Right ventricle myocardium inferior (tissue), 1 donor: Measurements from ENCODE around the gene GNAS. TPM values are rescaled to one million over a fixed set of nuclear protein-coding genes. Genes with fewer than 3 reads are reported as not detected.
A peak's percentile ranks its signal among the peaks of the same experiment; 100 is the strongest.
"Not testable (repeated sequence)": the region's sequence is repeated elsewhere in the genome, so short reads cannot be mapped to it uniquely, and the experiment has no call there.

Experiments used
- ATAC-seq: fragments of 200-7000 bp; cut with Tn5 transposase; one replicate; pipeline ENCODE4 v1.9.1; 2020; ENCODE audit warnings: mild to moderate bottlenecking, moderate library complexity
- DNase-seq: peaks from one replicate; pipeline ENCODE4 v3.0.0; 2021; ENCODE audit errors: missing footprints
- intact Hi-C: fragments of 100-400 bp; cut with DNase I; formaldehyde crosslinking; loops from one replicate; pipeline ENCODE4 v1.11.0; 2022
- total RNA-seq: library from RNA; stranded (reverse); fragmentation: NEBNext Ultra II Directional; extraction: Animal tissue kit (Norgen Biotek cat#: 25700); gene quantifications from one replicate; pipeline ENCODE4 v1.2.1, GENCODE V29; 2021
- donor health status: DM: no; HTN: yes; CAD: no; lungs with severe emphysema.

The GNAS gene
- total RNA-seq, 1 donor from 2014 or later: 1,475 TPM

DNA sequence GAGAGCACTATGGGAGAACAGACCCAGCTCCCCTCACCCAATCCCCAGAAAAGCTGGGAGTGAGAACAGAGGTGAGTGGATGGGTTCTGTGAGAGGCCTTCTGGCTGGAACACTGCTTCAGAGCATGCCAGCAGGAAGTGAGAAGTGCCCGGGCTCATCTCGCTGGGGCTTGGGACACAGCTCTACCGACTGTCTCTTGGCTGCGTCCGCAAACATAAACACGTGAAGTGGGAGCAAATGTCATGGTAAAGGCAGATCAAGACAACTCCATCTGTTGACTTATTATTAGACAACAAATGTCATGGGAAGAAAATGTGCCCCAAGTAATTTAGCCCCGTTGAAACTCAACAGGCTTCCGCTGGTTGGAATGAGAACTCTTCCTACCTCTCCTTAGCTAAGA lies 27.7 kb upstream of the GNAS start:
- intact Hi-C loops: no loop called here
- ATAC-seq: no peak
- no peak for DNase-seq

DNA sequence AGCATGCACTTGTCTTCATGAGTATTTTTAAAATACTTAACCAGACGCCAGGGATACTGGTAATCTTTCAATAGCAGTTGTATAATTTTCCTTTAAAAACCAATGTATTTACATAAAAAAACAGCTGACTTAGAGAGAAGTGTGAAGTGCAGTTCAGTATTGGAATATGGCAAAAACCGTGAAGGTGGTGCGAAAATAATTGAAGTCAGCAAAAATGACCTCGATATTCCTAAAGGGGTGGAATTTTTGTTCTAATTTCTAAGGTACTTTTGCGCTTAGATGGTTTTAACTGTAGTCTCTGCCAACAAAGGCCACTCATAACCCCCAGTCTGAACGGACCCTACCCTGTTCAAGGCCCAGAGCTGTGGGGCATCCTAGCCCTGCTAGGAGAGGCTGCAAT lies 27.1 kb upstream of the GNAS start:
- intact Hi-C loops: no loop called here

DNA sequence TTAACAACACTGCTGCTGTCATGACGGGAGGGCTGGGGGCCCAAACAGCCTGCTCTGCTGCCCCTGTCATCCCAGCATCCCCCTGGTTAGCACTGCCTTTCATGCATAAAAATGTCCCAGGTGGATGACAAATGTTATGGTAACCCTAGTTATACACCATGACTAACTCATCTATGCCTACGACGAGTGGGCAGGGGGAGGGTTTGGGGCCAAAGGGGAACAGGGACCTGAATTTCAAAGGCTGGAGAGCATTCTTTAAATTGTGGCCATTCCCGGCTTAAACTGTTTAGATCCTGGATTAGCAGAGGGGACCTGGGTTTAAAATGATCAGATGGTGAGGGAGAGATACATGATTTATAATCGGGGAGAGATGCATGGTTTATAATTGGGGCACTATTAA lies 26.2 kb upstream of the GNAS start:
- DNase-seq (no peak), ATAC-seq (no peak)
- intact Hi-C loops: no loop called here

More for the DNA sequence above, 27.1 kb upstream of the GNAS start:
- no peak for ATAC-seq
- no peak for DNase-seq

DNA sequence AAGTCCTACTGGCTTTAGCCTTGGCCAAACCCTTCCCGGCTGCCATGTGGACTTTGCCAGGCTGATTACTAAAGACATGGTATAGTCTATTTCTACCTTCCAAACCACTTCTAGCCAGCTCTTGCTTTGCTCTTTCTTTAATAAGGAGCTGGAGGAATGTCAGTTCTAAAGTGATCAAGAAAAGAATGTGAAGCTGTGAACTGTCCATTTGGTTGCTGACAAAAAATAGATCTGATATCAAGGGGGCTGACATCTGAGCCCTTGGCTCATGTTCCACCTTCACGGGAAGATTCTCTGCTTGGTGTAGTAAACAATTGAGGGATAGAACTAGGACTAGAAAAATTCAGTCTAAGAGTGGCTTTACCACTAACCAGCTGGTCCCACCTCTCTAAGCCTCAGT lies 24.4 kb upstream of the GNAS start:
- DNase-seq (no peak), ATAC-seq (no peak)
- intact Hi-C loops: no loop called here

DNA sequence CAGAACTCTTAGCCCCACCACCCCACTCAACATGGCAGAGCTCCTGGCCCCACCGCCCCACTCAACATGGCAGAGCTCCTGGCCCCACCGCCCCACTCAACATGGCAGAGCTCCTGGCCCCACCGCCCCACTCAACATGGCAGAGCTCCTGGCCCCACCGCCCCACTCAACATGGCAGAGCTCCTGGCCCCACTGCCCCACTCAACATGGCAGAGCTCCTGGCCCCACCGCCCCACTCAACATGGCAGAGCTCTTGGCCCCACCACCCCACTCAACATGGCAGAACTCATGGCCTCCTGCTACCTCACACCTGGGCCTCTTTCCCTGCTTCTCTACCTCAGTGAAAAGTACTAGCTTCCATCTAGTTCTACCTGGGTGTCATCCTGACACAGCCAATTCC lies 23.7 kb upstream of the GNAS start:
- intact Hi-C loops, DNase-seq, ATAC-seq: not testable (repeated sequence)

DNA sequence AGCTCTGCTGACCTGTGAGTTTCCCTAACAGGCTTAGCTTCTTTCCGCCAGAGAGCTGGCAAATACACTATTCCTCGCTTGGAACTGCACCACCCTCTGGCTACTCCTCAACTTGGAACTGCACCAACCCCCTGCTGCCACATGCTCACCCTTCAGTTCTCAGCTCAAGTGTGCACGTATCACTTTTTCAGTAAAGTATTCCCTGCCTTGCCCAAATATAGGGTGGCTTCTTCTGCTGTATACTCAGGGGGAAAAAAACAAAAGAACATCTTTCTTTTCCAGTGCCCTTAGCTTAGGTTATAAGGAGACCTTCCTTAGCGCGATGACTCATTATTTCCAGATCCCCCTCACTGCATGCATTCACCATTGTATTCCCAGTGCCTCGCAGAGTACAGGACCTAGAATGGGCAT lies 23.0 kb upstream of the GNAS start:
- no peak for DNase-seq
- intact Hi-C loops: no loop called here
- ATAC-seq: peak; percentile 87

DNA sequence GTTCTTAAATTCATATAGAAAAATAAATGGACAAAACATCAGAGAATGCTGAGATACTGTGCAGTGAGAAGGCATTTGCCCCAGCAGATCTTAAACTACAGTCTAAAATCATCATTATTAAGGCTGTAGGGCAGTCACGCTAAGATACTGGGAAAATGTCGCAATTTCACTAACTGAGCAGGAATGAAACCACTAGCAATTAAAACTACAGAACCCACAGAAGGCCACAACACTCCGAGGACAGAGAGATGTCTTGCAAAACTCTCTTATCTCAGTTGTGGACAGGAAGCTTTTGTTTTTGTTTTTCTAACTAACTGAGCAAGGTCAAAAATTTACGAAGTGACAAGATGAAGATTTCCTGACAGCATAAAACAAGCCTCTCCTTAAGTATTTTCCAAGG lies 20.1 kb upstream of the GNAS start:
- intact Hi-C loops: no loop called here

DNA sequence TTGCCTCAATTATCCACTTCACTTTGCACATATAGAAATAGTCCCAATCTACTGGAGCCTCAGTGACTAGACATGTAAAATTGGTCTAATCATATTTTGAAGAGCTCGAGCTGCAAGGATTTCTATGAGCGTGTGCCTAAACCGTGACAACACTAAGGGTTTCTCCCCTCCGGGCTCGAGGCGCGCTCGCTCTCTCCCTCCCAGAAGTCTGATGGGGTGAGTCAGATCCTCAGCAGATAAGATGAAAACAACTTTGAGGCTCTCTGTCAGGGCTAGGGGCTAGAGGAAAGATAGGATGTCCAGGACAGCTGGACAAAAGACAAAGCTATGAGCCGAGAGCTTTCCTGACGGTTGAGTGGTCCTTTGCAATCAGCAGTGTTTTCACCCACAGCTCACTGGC lies 18.6 kb upstream of the GNAS start:
- intact Hi-C loops: no loop called here
- ATAC-seq (no peak), DNase-seq (no peak)

More for the DNA sequence above, 20.1 kb upstream of the GNAS start:
- ATAC-seq (no peak), DNase-seq (no peak)

DNA sequence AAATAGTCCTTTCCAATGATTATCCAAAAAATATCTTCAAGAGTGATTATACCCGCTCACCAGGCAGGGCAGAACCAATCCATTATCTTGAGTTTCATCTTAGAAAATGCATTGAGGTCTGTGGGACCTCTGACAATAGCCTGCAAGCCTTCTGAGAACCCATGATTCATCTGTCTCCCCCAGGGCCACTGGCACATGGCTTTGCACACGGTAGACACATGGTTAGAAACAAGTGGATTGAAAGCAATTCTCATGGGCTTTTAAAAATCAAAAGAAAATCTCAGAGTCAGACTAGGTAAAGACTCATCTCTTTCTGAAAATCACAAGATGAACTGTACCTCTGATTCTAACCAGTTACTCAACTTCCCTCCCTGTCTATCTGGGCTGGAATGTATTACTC lies 17.3 kb upstream of the GNAS start:
- intact Hi-C loops: loop anchor here (5.0 kb wide), 1 partner anchor 598 kb away; no protein-coding TSS in a partner anchor
- DNase-seq: no peak
- ATAC-seq: no peak

DNA sequence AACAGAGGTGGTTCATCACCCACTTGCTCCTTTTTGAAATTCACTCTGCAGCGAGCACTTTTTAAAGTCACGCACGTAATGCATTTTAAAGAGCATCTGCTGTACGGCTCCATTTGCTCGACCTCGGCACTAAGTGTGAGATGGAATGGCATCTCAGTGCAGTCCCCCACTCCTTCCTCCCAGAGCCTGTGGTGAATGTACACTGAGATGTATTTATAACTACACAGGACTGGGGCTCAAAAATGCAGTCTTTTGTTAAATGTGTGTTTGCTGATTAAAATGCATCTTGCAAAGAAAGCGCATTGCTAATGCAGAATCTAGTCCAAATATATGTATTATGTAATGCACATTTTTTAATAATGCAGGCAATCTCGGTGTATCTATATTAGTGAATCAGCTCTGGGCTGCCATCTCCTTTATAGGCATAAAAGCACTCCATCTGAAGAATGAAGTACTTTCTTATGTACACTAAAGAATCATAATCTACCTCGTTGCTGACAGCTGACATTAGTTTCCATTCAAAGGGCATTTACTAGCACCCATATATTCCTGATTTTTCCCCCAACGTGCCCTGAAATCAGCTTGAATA lies 15.8 kb upstream of the GNAS start:
- no peak for DNase-seq
- intact Hi-C loops: loop anchor here (5.0 kb wide), 1 partner anchor 599 kb away; no protein-coding TSS in a partner anchor
- ATAC-seq: no peak

DNA sequence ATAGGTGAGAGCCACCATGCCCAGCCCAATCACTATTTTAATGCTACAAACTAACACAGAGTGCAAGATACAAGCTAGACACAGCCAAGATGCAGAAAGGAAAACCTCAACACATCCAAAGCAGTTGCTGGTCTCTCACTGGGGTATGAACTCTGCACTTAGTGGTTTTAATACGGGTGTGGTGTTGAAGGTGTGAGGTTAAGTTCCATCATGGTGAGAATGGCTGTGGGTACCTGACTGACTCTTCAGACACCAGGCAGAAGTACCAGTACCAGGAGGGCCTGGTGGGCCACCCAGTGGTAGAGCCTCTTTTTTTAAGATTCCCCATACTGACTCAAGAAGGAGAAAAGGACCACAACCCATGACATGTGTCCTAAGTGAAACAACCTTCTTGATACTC lies 14.8 kb upstream of the GNAS start:
- no peak for ATAC-seq
- no peak for DNase-seq
- intact Hi-C loops: loop anchor here (5.0 kb wide), 1 partner anchor 600 kb away; no protein-coding TSS in a partner anchor

DNA sequence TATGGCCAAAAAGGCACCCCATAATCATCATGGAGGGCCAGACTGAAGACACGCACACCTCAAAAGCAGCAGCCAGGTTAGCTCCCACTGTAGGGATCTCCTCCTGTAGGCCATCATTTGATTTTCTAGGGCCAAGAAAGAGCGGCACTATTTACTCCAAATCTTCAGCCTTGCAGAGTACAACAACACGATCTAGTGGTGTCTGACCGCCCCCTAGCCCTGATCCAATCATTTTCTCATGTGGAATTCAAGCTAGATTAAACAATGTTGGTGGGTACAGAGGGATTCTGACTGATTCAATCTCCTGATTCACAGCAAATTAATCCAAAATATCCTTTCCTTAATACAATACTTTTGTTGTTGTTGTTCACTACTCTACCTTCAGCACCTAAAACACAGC lies 14.3 kb upstream of the GNAS start:
- ATAC-seq (no peak), DNase-seq (no peak)
- intact Hi-C loops: loop anchor here (5.0 kb wide), 1 partner anchor 601 kb away; no protein-coding TSS in a partner anchor

DNA sequence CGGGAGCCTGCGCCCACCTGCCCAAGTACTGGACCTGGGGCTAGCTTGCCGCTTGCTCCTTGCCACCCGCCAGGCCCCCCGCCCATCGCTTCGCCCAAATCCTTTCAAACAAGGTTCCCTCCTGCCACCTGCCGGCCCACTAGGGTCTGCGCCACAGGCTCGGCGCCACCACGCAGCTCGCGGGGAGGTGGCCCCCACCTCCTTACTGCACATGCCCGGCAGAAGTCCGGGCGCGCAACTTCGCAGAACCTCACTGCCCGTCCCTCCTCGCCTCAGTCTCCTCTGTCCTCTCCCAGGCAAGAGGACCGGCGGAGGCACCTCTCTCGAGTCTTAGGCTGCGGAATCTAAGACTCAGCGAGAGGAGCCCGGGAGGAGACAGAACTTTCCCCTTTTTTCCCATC lies 13.0 kb upstream of the GNAS start:
- ATAC-seq: peak; percentile 37
- intact Hi-C loops: loop anchor here (5.0 kb wide), 1 partner anchor 602 kb away; no protein-coding TSS in a partner anchor
- DNase-seq: no peak

DNA sequence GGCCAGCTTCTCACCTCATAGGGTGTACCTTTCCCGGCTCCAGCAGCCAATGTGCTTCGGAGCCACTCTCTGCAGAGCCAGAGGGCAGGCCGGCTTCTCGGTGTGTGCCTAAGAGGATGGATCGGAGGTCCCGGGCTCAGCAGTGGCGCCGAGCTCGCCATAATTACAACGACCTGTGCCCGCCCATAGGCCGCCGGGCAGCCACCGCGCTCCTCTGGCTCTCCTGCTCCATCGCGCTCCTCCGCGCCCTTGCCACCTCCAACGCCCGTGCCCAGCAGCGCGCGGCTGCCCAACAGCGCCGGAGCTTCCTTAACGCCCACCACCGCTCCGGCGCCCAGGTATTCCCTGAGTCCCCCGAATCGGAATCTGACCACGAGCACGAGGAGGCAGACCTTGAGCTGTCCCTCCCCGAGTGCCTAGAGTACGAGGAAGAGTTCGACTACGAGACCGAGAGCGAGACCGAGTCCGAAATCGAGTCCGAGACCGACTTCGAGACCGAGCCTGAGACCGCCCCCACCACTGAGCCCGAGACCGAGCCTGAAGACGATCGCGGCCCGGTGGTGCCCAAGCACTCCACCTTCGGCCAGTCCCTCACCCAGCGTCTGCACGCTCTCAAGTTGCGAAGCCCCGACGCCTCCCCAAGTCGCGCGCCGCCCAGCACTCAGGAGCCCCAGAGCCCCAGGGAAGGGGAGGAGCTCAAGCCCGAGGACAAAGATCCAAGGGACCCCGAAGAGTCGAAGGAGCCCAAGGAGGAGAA lies 12.3 kb upstream of the GNAS start:
- ATAC-seq (no peak), DNase-seq (no peak)
- intact Hi-C loops: loop anchor here (5.0 kb wide), 1 partner anchor 603 kb away; no protein-coding TSS in a partner anchor

DNA sequence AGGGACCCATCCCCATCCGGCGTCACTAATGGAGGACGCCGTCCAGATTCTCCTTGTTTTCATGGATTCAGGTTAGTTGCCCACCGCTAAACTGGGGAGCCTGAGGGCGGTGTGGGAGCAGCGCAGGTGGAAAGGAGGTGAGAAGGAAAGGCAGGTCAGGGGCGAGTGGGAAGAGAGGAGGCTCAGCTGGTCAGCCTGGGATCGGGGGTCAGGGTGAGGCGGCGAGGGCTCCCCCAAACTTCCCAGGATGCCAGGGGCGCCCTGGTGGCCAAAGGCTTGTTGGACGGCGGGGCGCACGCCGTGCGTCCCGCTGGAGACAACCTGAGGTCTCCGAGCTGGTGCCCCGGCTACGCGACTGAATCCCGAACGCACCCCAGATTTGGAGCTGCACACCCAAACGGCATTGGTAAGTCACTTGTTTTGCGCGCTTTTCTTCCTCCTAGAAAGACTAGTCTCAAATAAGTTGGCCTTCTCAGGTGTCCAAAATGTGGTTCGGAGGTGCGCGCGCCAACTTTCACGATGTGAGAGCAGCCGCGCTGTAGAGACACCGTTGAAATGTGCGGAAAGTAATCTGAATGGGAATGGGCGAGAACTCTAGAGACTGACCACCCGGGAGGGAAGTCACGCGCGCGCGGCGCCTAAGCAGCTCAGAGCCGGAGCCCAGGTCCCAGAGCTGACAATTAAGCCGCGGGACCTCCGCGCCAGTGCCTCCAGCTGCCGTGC lies 11.5 kb upstream of the GNAS start:
- intact Hi-C loops: no loop called here
- ATAC-seq: no peak
- no peak for DNase-seq

DNA sequence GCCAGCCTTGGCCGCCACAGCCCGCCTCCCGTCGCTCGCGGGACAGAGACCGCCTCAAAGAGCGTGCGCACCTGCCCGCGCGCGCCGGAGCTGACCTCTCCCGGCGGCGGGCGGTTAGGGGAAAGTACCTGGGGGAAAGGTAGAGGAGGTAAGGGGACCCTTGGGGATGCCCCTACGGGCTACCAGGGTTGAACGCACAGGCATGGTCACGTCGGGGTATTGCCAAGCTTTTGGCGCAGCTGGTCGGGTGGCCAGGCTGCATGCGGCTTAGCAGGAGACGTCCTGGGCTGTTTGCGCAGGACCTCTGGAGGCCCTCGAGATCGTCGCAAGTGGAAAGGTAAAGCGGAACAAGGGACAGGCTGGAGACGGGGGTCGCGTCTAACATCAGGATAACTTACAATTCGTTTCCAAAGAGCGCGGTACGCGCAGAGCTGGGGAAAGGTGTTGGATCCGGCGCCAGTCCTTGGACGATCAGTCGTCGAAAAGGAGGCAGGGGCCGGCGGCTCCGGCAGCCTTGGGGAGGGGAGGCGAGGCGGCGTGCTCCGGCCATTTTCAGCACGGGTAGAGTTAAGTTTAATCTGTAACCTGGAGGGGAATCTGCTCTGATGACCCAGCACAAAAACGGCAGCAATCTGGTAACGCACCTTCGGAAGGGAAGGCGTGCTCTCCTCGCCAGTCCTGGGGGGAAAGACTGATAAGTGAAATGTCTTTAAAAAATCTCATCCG lies 10.8 kb upstream of the GNAS start:
- ATAC-seq (no peak), DNase-seq (no peak)
- intact Hi-C loops: no loop called here

DNA sequence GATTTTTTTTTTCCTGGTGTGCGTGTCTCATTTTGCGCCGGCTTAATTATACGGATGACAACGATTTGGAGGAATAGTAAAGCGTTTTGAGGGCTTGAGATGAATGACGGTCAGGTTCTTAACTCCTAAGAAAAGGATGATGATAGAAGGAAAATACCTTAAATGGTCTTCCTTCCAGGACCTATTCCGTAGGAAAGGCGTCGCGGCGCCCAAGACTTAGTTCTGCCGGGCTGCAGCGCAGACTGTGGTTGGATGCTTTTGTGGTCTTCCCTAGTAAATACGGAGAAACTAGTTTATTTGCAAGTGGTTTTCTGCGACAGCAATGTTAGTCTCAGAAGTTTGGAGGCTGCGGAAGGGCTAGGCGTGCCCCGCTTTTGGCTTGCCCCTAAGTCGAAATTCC lies 10.2 kb upstream of the GNAS start:
- ATAC-seq (no peak), DNase-seq (no peak)
- intact Hi-C loops: no loop called here

DNA sequence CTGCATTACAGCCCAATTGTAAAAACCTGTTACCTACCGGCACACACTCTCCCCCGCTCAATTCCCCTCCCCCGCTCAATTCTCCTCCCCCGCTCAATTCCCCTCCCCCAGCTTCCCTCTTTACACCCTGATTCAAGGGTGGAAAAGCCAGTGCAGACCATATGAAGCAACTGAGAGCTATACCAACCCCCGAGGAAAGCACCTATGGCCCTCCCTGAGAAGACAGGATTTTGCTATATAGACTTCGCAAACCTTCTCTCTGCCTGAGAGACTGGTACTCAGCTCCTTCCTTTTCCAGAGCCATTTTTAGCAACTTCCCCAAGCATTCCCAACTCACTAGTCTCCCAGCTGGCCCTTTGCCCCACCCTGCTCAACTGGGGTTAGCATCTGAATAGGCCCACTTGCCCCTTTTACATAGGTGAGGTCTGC lies 9.4 kb upstream of the GNAS start:
- intact Hi-C loops: no loop called here
- ATAC-seq: no peak

DNA sequence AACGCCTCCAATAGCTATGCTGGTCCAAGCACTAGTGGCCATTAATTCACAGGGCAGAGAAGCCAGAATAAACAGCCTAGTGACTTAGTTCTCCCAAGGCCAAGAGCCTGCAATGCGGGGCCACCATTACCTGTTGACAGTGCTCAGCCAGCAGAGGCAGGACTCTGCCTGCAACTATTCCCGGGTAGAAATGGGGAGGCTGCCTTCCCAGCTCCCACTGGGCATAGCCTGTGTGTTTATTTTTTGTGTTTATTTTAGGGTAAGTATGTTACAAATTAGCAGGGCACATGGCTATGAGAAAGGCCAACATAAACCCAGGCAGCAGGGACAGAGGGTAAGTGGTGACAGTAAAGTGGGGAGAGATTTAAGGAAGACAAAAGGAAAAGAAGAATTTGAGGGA lies 6.8 kb upstream of the GNAS start:
- intact Hi-C loops: no loop called here
- DNase-seq (no peak), ATAC-seq (no peak)

More for the DNA sequence above, 9.4 kb upstream of the GNAS start:
- no peak for DNase-seq
